GM10266 (cell line): ENCODE measurements around the gene CHURC1.

Experiments
- DNase-seq: peaks from one replicate; pipeline ENCODE4 v3.0.0; 2012; ENCODE audit errors: extremely low spot score
- TF ChIP-seq, protein P1 (sequence below): IDR thresholded peaks from 2 replicates; pipeline ENCODE4 v1.5.1; 2012; ENCODE audit warnings: mild to moderate bottlenecking, low read depth; ENCODE audit not compliant: control insufficient read depth, insufficient read depth; ENCODE audit errors: missing control alignments

Gene CHURC1

DNA sequence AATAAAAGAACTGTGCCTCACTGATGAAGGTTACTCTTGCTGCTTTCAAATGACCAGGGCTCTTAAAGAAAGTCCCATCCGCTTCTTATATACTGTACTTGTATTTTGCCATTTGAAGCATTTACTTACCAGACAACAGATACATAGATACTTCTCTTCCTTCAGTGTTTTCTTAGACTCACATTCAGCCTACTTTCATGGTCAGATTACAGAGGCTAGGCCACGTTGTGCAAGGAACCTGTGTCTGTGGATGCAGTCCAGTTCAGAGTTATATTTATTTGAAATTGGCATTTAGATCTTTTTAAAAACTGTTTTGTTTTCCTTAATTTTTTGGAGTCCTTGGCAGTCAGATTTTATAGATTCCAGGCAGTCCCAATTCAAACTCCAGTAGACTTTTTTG lies 6.2 kb downstream of the CHURC1 start:
- TF ChIP-seq, protein P1, sequence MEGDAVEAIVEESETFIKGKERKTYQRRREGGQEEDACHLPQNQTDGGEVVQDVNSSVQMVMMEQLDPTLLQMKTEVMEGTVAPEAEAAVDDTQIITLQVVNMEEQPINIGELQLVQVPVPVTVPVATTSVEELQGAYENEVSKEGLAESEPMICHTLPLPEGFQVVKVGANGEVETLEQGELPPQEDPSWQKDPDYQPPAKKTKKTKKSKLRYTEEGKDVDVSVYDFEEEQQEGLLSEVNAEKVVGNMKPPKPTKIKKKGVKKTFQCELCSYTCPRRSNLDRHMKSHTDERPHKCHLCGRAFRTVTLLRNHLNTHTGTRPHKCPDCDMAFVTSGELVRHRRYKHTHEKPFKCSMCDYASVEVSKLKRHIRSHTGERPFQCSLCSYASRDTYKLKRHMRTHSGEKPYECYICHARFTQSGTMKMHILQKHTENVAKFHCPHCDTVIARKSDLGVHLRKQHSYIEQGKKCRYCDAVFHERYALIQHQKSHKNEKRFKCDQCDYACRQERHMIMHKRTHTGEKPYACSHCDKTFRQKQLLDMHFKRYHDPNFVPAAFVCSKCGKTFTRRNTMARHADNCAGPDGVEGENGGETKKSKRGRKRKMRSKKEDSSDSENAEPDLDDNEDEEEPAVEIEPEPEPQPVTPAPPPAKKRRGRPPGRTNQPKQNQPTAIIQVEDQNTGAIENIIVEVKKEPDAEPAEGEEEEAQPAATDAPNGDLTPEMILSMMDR: no peak
- no peak for DNase-seq

DNA sequence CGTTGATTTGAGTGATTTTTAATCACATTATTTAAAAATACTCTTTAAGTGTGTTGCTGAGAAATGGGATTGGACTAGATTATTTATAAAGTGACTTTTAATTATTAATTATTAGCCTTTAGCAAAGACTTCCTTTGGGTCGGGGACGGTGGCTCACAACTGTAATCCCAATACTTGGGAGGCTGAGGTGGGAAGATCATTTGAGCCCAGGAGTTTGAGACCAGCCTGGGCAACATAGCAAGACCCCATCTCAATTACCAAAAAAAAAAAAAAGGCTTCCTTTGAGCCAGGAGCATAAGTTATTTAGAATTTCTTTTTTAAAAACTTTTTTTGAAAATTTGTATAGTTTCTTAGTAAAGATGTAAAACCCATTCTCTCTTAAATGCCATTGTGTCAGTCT lies 8.8 kb downstream of the CHURC1 start:
- TF ChIP-seq, protein P1: no peak
- DNase-seq: no peak

DNA sequence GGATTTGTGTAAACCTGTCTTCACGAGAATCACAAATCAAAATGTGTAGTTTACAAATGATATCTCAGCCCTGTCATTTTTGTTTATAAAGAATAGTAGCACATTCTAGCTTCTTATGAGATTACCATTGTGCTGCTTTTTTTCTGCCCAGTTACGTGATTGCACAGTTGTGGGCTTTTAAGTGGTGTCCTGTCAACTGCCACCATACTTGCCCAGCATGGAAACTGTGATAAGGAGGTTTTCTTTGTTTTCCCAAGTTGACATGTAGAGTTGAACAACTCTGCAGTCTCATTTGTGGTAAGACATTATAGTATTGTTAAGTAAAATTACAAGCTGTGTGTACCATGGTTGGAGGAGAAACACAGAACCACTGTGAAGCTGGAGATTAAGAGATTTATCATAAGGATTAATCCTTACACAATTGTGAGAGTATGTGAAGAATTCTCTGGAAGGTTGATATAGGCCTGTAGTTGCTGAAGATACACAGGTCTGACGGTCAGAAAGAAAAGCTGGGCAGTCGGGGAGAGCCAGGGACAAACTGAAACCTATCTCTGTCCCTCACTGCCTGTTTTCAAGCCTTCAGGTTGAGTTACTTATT lies 12.2 kb downstream of the CHURC1 start:
- no peak for DNase-seq
- TF ChIP-seq, protein P1: no peak

DNA sequence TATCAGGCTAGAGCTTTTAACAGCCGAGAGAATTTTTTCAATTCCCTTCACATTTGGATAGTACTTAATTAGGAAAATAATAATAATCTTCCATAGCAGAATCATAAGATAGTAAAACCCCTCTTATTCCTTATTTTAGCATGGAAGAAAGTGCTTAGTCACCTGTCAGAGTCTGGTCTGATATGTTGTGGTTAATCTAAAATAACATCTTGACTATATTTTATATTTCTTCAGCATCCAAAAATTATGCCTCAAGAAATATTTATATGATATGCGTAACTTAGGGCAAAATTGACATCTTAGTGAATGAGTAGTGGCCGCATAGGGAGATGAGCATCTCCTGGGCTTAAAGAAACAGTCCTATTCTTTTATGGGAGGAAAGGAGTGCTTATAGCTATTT lies 12.8 kb downstream of the CHURC1 start:
- DNase-seq: no peak
- TF ChIP-seq, protein P1: no peak

DNA sequence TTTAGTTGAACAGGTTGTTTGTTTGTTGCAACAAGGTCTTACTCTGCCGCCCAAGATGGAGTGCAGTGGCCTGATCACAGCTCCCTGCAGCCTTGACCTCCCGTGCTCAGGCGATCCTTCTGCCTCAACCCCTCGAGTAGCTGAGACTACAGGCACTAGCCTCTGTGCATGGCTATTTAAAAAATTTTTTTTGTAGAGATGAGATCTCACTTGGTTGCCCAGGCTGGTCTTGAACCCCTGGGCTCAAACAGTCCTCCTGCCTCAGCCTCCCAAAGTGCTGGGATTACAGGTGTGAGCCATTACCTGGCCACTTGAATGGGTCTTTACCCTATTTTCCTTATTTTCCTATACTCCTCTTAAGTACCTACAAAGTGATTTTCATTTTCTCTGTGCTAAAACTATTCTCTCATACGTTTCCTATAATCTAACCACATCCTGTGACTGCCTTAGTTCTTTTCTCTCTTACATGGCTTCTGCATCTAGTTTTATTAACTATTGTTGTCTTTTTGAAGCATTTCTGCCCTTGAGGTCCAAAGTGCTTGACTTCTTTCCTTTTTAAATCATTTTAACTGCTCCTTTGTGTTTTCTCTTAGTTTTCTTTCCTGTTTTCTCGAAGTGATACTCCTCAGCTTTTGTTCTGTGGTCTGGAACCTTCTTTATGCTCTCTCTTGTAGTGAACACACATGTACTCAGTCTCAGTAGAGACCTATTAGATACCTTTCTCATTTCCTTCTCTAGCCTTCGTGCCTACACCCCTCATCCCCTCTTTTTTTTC lies 14.2 kb downstream of the CHURC1 start:
- no peak for DNase-seq
- TF ChIP-seq, protein P1: no peak

DNA sequence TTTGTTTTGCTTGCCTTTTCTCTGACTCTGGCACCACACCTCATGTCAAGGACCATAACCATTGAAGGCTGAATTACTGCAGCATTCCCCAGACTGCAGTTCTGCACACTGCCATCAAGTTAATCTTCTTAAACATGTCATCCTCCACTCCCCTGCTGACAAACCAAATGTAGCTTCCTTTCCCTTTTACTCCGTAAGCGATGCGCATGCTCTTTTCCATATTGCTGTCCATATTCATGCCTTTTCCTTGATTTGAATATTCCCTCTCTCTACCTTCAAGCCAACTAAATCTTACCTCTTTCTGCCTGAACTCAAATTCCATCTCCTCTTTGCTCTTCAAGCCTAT lies 14.7 kb downstream of the CHURC1 start:
- DNase-seq: no peak
- TF ChIP-seq, protein P1: no peak
